OCI-LY3 (cell line): Measurements from ENCODE around the gene GOLPH3.

Experiments used
- H2AFZ ChIP-seq: fragments of 200-600, 300-600 bp; shearing (Covaris generic); 2 replicates; pipeline ENCODE4 v1.6.0; 2014; ENCODE audit warnings: antibody characterized with exemption, low read depth, low read length
- H3K27ac ChIP-seq: fragments of 200-600, 300-600 bp; sonication (generic); 2 replicates; pipeline ENCODE4 v1.5.1; 2014; ENCODE audit warnings: mild to moderate bottlenecking, low read length, moderate library complexity, mixed read lengths
- H3K27me3 ChIP-seq: fragments of 200-600, 300-600 bp; sonication (generic); 2 replicates; pipeline ENCODE4 v1.6.1; 2014; ENCODE audit warnings: low read depth, low read length, mixed read lengths
- H3K36me3 ChIP-seq: fragments of 200-600, 300-600 bp; sonication (generic); replicated peaks from 2 replicates; pipeline ENCODE3; 2014; ENCODE audit warnings: low read depth, low read length, mixed read lengths
- H3K4me1 ChIP-seq: fragments of 300-600, 200-600 bp; sonication (generic); 2 replicates; pipeline ENCODE4 v1.6.1; 2014; ENCODE audit warnings: low read length, mixed read lengths
- H3K4me2 ChIP-seq: fragments of 200-600, 300-600 bp; sonication (generic); 2 replicates; pipeline ENCODE4 v1.6.1; 2014; ENCODE audit warnings: low read length, mixed read lengths
- H3K4me3 ChIP-seq: fragments of 300-600, 200-600 bp; sonication (generic); 2 replicates; pipeline ENCODE4 v1.5.1; 2014; ENCODE audit warnings: antibody characterized with exemption, mild to moderate bottlenecking, low read length, moderate library complexity
- H3K79me2 ChIP-seq: fragments of 300-600, 200-600 bp; shearing (Covaris generic); 2 replicates; pipeline ENCODE4 v1.6.1; 2014; ENCODE audit warnings: mild to moderate bottlenecking, low read length, mixed read lengths
- H3K9ac ChIP-seq: fragments of 300-600, 200-600 bp; shearing (Covaris generic); 2 replicates; pipeline ENCODE4 v1.6.0; 2014; ENCODE audit warnings: mild to moderate bottlenecking, low read length, moderate library complexity
- H3K9me3 ChIP-seq: fragments of 200-600, 300-600 bp; shearing (Covaris generic); 2 replicates; pipeline ENCODE4 v1.6.1; 2014; ENCODE audit warnings: low read length, mixed read lengths; ENCODE audit not compliant: insufficient read depth
- H4K20me1 ChIP-seq: fragments of 200-600, 300-600 bp; sonication (generic); 2 replicates; pipeline ENCODE4 v1.6.1; 2016; ENCODE audit warnings: low read length, mixed read lengths; ENCODE audit not compliant: insufficient read depth
- EZH2phosphoT487 ChIP-seq: fragments of 200-600 bp; shearing (Covaris generic); IDR thresholded peaks from 2 replicates; pipeline ENCODE4 v1.6.1; 2018; ENCODE audit warnings: antibody characterized with exemption, mixed run types, low read depth
- TF ChIP-seq, protein P1 (sequence below): fragments of 200-600, 300-600 bp; sonication (generic); IDR thresholded peaks from 2 replicates; pipeline ENCODE4 v1.5.1; 2014; ENCODE audit warnings: antibody characterized with exemption, low read length, low read depth

GOLPH3 gene

GRCh38 chr5:32206053-32206452 is 31.9 kb upstream of the GOLPH3 start:
- peaks cover 30% of the 10 kb centered on the region for H3K4me1 ChIP-seq
- no peak overlapping the region for H3K4me3 ChIP-seq
- no peaks in the 10 kb centered on the region for H3K79me2 ChIP-seq
- peaks cover 3% of the 10 kb centered on the region for H3K36me3 ChIP-seq
- H3K4me2 ChIP-seq, result peak overlapping the region; percentile 41; the same call in 1 of the 2 replicates
- H3K9ac ChIP-seq, result no peak overlapping the region
- H3K27ac ChIP-seq, result no peak overlapping the region
- TF ChIP-seq, protein P1, sequence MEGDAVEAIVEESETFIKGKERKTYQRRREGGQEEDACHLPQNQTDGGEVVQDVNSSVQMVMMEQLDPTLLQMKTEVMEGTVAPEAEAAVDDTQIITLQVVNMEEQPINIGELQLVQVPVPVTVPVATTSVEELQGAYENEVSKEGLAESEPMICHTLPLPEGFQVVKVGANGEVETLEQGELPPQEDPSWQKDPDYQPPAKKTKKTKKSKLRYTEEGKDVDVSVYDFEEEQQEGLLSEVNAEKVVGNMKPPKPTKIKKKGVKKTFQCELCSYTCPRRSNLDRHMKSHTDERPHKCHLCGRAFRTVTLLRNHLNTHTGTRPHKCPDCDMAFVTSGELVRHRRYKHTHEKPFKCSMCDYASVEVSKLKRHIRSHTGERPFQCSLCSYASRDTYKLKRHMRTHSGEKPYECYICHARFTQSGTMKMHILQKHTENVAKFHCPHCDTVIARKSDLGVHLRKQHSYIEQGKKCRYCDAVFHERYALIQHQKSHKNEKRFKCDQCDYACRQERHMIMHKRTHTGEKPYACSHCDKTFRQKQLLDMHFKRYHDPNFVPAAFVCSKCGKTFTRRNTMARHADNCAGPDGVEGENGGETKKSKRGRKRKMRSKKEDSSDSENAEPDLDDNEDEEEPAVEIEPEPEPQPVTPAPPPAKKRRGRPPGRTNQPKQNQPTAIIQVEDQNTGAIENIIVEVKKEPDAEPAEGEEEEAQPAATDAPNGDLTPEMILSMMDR, result no peak
- TF ChIP-seq EZH2phosphoT487, result no peak
- no peaks in the 10 kb centered on the region for H4K20me1 ChIP-seq
- H2AFZ ChIP-seq, result no peak overlapping the region
- no peaks in the 10 kb centered on the region for H3K9me3 ChIP-seq
- H3K27me3 ChIP-seq, result no peaks in the 10 kb centered on the region

- no peaks in the 10 kb centered on the region for H3K27me3 ChIP-seq
- no peak overlapping the region for H2AFZ ChIP-seq
- no peaks in the 10 kb centered on the region for H4K20me1 ChIP-seq
- peaks cover 16% of the 10 kb centered on the region for H3K4me1 ChIP-seq
- no peak overlapping the region for H3K4me2 ChIP-seq
- H3K9ac ChIP-seq, result no peak overlapping the region
- H3K4me3 ChIP-seq, result no peak overlapping the region
- no peaks in the 10 kb centered on the region for H3K36me3 ChIP-seq
- no peaks in the 10 kb centered on the region for H3K79me2 ChIP-seq
- H3K27ac ChIP-seq, result no peak overlapping the region
- TF ChIP-seq EZH2phosphoT487, result no peak
- TF ChIP-seq, protein P1, result no peak
- H3K9me3 ChIP-seq, result no peaks in the 10 kb centered on the region
Observed at GRCh38 chr5:32202394-32202793, 28.3 kb upstream of the GOLPH3 start.

DNA sequence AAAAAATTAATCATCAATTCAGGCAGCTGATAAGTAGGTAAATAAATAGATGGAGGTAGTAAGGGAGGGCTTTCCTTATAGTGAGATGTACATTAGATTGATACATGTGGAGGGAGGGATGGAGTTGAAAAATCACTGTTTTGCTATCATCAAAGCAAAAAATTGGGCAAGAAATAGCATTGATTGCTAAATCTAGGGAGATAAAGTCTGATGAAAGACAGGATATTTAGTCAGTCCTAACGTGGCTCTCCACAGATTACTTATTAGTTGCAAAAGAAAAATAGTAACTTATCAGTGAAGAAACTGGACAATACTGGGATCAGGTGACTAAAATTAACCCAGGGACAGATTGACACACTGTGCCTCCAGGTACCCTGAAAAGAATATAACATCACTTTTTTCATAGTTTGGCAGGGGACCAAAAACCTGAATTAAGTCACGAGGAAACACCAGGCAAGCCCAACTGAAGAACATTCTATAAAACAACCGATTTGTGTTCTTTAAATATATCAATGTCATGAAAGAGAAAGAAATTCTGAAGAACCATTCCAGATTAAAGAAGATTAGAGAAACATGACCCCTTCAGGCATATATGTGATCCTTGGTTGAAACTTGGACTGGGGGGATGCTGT is 27.1 kb upstream of the GOLPH3 start:
- H3K9me3 ChIP-seq, result no peaks in the 10 kb centered on the region
- H3K79me2 ChIP-seq, result no peaks in the 10 kb centered on the region
- no peak overlapping the region for H2AFZ ChIP-seq
- no peaks in the 10 kb centered on the region for H4K20me1 ChIP-seq
- H3K36me3 ChIP-seq, result no peaks in the 10 kb centered on the region
- H3K4me2 ChIP-seq, result no peak overlapping the region
- H3K9ac ChIP-seq, result no peak overlapping the region
- no peak overlapping the region for H3K27ac ChIP-seq
- H3K4me1 ChIP-seq, result peaks cover 4% of the 10 kb centered on the region
- H3K4me3 ChIP-seq, result no peak overlapping the region
- no peak for TF ChIP-seq EZH2phosphoT487
- TF ChIP-seq, protein P1, result no peak
- H3K27me3 ChIP-seq, result no peaks in the 10 kb centered on the region

DNA sequence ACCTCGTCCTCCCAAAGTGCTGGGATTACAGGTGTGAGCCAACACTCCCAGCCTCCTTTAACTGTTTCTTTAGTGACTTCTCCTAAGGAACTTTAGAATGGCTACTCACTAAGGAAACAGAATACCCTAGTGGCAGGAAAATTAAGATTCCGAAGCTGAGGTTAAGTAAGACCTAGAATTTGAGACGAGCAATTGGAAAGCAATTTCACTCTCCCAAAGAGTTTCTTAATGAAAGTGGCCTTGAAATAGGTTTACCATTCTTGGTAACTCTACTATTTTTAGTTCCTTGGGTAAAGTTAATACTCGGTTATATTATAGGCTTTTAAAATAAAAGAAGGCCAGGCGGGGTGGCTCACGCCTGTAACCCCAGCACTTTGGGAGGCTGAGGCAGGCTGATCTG is 22.9 kb upstream of the GOLPH3 start:
- Histone ChIP-seq H3K79me2 (no peaks in the 10 kb centered on the region), H3K9me3 (no peaks in the 10 kb centered on the region), H3K4me1 (peaks cover 11% of the 10 kb centered on the region), H3K9ac (no peak overlapping the region), H4K20me1 (no peaks in the 10 kb centered on the region), H3K4me3 (no peak overlapping the region), H3K36me3 (no peaks in the 10 kb centered on the region), H3K27ac (no peak overlapping the region), H2AFZ (no peak overlapping the region), H3K27me3 (no peaks in the 10 kb centered on the region), H3K4me2 (no peak overlapping the region)
- TF ChIP-seq, protein P1, result no peak
- TF ChIP-seq EZH2phosphoT487, result no peak
